Thymus (tissue), 11 donors: ENCODE results near the gene KIF13A. TPM values are rescaled to one million over a fixed set of nuclear protein-coding genes. Genes with fewer than 3 reads are reported as not detected.

Experiments used
- DNase-seq, 9 donors: peaks; one replicate each; pipeline ENCODE4 v3.0.0-alpha.2; 2013; ENCODE audit warnings: low spot score in 9 of 9, low read depth in 6 of 9, missing footprints in 1 of 9
- H3K27ac ChIP-seq, 2 donors: one replicate each; pipeline ENCODE4 v1.5.1; 2013; ENCODE audit warnings: control low read depth in 1 of 2, low read depth in 1 of 2, low read length in 1 of 2, mild to moderate bottlenecking in 1 of 2, moderate library complexity in 1 of 2
- H3K27me3 ChIP-seq, 2 donors: one replicate each; pipeline ENCODE4 v1.5.1; 2013; ENCODE audit warnings: low read length in 1 of 2; ENCODE audit not compliant: control insufficient read depth in 2 of 2, insufficient read depth in 1 of 2
- H3K36me3 ChIP-seq, 2 donors: one replicate each; pipeline ENCODE4 v1.5.1; 2013; ENCODE audit warnings: low read length in 1 of 2, mild to moderate bottlenecking in 1 of 2, moderate library complexity in 1 of 2; ENCODE audit not compliant: control insufficient read depth in 2 of 2, insufficient read depth in 2 of 2
- H3K4me1 ChIP-seq, 2 donors: one replicate each; pipeline ENCODE4 v1.5.1; 2013; ENCODE audit warnings: low read length in 2 of 2; ENCODE audit not compliant: control insufficient read depth in 2 of 2, insufficient read depth in 2 of 2
- H3K4me3 ChIP-seq, 2 donors: one replicate each; pipeline ENCODE4 v1.5.1; 2013; ENCODE audit warnings: low read length in 2 of 2, control low read depth in 1 of 2, mild to moderate bottlenecking in 1 of 2
- H3K9me3 ChIP-seq, 2 donors: one replicate each; pipeline ENCODE4 v1.5.1; 2013; ENCODE audit warnings: low read length in 1 of 2, mild to moderate bottlenecking in 1 of 2; ENCODE audit not compliant: control insufficient read depth in 2 of 2, insufficient read depth in 1 of 2
- WGBS: extraction: QIAGEN DNeasy Blood & Tissue Kit; methylation state at CpG from one replicate; pipeline ENCODE4 v1.1.7; 2013; 5-methylcytosine and 5-hydroxymethylcytosine counted together
- polyA plus RNA-seq: library from polyadenylated mRNA; stranded (reverse); fragments of 200-250 nt; gene quantifications from one replicate; pipeline ENCODE4 v1.2.3, GENCODE V29; 2013
- total RNA-seq: library from RNA; stranded (reverse); fragments of 120-200 nt; gene quantifications from one replicate; pipeline ENCODE4 v1.2.4, GENCODE V29; 2013
- donor health status: healthy.

The KIF13A gene
- total and polyA plus RNA-seq, 2 donors: 8.5 to 13.7 TPM

DNA sequence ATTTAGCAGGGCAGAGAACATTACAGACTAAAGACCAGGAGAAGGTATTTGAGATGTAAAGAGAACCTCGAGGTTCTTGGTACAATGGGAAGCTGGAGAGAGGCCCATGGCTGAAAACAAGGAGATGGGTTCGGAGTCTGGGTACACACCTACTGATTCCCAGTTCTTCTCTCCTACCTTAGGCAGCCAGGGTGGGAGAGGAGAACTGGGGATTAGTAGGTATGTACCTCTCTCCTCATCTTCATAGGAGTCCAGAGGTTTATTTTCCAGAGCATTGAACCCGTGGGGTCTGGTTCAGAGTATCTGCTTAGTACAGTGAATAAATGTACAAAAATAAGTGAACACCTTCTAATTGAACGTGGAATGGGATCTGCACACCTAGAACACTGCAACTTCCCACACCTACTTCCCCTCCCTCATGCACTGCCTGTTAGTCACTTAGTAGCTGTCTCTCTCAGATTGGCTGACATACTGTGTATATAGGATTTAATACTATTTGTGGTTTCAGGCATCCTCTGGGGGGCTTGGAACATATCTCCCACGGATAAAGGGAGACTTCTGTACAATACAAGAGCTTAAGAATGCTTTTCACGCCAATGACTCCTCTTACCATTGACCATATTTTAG is 257.2 kb downstream of the KIF13A start:
- H3K36me3 ChIP-seq: no peaks in the 10 kb centered on the region
- no peaks in the 10 kb centered on the region for H3K4me1 ChIP-seq
- DNase-seq: no peak
- no peaks in the 10 kb centered on the region for H3K9me3 ChIP-seq
- H3K4me3 ChIP-seq: no peak overlapping the region
- no peaks in the 10 kb centered on the region for H3K27me3 ChIP-seq
- WGBS: 91% methylated on average over 6 of the region's 6 CpGs
- H3K27ac ChIP-seq: no peak overlapping the region

DNA sequence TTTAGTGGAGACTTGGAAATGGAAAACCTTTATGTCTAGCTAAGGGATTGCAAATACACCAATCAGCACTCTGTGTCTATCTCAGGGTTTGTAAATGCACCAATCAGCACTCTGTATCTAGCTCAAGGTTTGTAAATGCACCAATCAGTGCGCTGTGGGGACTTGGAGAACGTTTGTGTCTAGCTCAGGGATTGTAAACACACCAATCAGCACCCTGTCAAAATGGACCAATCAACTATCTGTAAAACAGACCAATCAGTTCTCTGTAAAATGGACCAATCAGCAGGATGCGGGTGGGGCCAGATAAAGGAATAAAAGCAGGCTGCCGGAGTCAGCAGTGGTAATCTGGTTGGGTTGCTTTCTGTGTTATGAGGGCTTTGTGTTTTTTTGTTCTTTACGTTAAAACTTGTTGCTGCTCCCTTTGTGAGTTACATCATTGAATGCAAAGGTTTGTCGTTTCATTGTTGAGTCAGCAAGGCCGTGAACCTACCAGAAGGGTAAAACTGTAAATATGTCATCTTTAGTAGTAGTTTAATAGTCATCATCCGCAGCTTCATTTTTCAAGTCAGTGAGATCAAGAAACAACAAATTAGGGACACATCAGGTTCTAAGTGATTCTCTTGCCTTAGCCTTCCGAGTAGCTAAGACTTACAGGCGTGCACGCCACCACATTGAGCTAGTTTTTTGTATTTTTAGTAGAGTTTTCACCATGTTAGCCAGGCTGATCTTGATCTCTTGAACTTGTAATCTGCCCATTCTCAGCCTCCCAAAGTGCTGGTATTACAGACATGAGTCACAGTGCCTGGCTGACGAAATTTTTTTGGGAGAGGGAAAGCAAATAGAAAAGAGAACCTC is 258.0 kb downstream of the KIF13A start:
- no peak overlapping the region for H3K4me3 ChIP-seq
- no peaks in the 10 kb centered on the region for H3K9me3 ChIP-seq
- DNase-seq: no peak
- 93% methylated on average over 12 of the region's 12 CpGs for WGBS
- H3K36me3 ChIP-seq: no peaks in the 10 kb centered on the region
- H3K4me1 ChIP-seq: no peaks in the 10 kb centered on the region
- no peak overlapping the region for H3K27ac ChIP-seq
- no peaks in the 10 kb centered on the region for H3K27me3 ChIP-seq

DNA sequence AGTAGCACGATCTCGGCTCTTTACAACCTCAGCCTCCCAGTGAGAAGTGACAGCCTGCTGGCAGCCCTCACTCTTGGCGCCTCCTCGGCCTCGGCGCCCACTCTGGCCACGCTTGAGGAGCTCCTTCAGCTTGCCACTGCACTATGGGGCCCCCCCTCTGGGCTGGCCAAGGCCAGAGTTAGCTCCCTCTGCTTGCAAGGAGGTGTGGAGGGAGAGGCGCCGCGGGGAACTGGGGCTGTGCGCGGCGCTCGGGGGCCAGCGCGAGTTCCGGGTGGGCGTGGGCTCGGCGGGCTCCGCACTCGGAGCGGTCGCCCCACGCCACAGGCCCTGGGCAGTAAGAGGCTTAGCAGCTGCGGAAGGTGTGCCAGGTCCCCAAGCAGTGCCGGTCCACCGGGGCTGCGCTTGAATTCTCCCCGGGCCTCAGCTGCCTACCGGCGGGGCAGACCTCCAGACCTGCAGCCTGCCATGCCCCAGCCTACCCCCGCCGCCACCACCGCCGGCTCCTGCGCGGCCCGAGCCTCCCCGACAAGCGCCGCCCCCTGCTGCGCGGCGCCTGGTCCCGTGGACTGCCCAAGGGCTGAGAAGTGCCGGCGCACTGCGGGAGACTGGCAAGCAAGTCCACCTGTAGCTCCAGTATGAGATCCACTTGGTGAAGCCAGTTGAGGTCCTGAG is 258.7 kb downstream of the KIF13A start:
- H3K9me3 ChIP-seq: no peaks in the 10 kb centered on the region
- H3K36me3 ChIP-seq: no peaks in the 10 kb centered on the region
- WGBS: 97% methylated on average over 49 of the region's 49 CpGs
- no peaks in the 10 kb centered on the region for H3K27me3 ChIP-seq
- H3K27ac ChIP-seq: no peak overlapping the region
- no peak for DNase-seq
- no peak overlapping the region for H3K4me3 ChIP-seq
- H3K4me1 ChIP-seq: no peaks in the 10 kb centered on the region

DNA sequence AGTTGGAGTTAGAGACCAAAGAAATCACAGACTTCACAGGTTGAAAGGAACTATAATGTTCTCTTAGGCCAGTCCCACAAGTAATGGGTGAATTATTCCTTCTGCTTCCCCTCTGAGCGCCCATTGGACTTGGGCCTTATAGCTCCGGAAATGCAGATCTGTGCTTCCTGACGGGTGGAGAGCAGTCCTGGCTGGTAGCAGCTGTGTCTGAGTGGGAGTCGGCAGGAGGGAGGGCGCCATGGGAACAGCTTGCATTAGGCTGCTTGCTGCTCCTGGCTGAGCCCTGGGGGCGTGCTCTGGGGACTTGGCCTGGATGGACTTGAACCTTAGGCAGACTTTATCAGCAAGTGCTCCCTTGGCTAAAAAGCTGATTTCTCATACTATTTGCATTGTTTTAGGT is 262.4 kb downstream of the KIF13A start:
- Histone ChIP-seq H3K27me3 (no peaks in the 10 kb centered on the region), H3K27ac (no peak overlapping the region), H3K9me3 (no peaks in the 10 kb centered on the region), H3K4me1 (no peaks in the 10 kb centered on the region), H3K4me3 (no peak overlapping the region), H3K36me3 (no peaks in the 10 kb centered on the region)
- 35% methylated on average over 6 of the region's 6 CpGs for WGBS
- no peak for DNase-seq

DNA sequence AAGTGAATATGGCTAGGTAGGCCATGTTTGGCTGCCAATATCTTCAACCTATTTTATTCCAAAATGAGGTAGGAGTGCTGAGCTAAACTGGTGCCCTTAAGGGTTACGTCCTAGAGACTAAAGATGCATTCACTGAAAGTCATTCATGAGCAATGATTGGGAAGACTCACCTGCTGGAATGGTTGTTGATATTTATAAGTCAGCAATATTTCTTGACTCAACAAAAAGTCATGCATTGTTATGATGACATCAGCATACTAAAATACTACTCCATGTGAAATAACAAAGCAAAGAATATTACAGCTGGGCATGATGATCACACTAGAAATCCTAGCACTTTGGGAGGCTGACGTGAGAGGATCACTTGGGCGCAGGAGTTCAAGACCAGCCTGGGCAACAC is 263.1 kb downstream of the KIF13A start:
- Histone ChIP-seq H3K4me1 (no peaks in the 10 kb centered on the region), H3K27ac (no peak overlapping the region), H3K27me3 (no peaks in the 10 kb centered on the region), H3K36me3 (no peaks in the 10 kb centered on the region), H3K4me3 (no peak overlapping the region), H3K9me3 (no peaks in the 10 kb centered on the region)
- DNase-seq: no peak
- WGBS: 97% methylated on average over 3 of the region's 3 CpGs

DNA sequence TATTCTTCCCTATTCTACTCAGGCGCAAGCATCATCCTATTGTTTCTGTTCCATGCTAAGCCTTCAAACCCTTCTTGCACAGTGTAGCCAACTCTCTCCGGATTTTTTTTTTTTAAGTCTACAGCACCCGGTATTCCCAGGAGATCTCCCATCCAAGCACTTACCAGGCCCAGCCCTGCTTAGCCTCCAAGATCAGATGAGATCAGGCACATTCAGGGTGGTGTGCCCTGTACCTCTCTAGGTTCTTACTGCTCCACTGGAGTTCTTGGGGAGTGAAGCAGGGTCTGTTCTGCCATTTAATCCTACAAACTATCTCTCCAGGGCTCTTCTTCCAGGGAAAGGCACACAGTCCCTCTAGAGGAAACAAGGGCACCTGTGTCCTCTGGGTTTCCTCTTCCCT is 265.8 kb downstream of the KIF13A start:
- Histone ChIP-seq H3K4me3 (no peak overlapping the region), H3K4me1 (no peaks in the 10 kb centered on the region), H3K36me3 (no peaks in the 10 kb centered on the region), H3K9me3 (no peaks in the 10 kb centered on the region), H3K27ac (no peak overlapping the region), H3K27me3 (no peaks in the 10 kb centered on the region)
- WGBS: 93% methylated on average over 3 of the region's 3 CpGs
- no peak for DNase-seq

DNA sequence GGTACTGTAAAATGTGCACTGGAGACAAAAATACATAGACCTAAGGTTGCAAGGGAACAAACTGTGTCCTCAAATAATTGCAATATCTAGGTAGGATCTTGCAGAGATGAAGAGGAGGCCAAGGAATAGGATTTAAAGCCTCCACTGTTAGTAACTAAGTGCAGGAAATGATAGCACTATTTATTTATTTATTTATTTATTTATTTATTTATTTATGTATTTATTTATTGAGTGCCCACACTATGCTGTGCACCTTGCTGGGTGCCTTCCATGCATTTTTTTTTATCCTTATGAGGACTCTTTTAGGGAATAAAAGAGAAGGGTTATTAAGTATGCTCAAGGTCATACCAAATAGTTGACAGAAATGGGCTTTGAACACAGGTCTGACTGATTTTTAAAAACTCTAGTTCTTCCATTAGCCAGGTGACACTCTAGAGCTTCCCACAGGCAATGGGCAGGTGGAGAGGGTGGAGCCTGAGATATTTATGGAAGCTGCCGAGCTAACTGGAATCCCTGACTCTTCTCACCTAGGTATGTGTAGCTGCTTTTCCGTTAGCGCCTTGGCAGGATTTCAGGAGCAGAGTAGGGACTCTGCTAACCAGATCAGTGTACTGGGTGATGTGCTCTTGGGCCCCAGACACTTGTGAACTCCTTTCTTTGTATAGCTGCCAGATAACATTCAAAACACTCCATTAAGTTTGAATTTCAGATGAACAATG is 268.0 kb downstream of the KIF13A start:
- WGBS: 92% methylated on average over 3 of the region's 3 CpGs
- H3K4me3 ChIP-seq: no peak overlapping the region
- H3K9me3 ChIP-seq: no peaks in the 10 kb centered on the region
- H3K4me1 ChIP-seq: no peaks in the 10 kb centered on the region
- no peak overlapping the region for H3K27ac ChIP-seq
- H3K36me3 ChIP-seq: no peaks in the 10 kb centered on the region
- no peak for DNase-seq
- H3K27me3 ChIP-seq: no peaks in the 10 kb centered on the region

DNA sequence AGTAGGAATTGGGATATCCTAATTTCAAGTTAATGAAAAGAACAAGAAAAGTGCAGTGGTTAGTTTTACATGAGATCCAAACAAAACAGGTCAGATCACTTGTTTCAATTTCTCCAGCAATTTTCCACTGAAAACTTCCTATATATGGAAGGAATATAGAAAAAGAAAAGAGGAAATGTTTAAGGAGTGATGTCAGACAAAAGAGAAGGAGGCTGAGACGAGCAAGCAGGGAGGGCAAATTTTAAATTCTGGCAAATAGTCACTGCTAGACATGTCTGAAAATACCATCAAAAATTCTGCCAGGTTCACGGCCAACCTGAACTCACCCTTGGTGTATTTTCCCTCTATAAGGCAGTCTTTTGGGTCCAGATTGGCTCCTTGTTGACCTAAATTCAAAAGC is 271.2 kb downstream of the KIF13A start:
- Histone ChIP-seq H3K36me3 (no peaks in the 10 kb centered on the region), H3K4me1 (no peaks in the 10 kb centered on the region), H3K27me3 (no peaks in the 10 kb centered on the region), H3K27ac (no peak overlapping the region), H3K9me3 (no peaks in the 10 kb centered on the region), H3K4me3 (no peak overlapping the region)
- DNase-seq: no peak
- 80% methylated on average over 2 of the region's 2 CpGs for WGBS
